Uterus (tissue), 4 donors: ENCODE data around the gene PPM1H. TPM values are rescaled to one million over a fixed set of nuclear protein-coding genes. Genes with fewer than 3 reads are reported as not detected.

ENCODE experiments used
- DNase-seq, 2 donors: peaks; one replicate each; pipeline ENCODE4 v3.0.0-alpha.2; 2019 to 2020
- H3K27ac ChIP-seq, 2 donors: fragments of 200-600 bp; sonication (generic); 1 replicate in 1 of 2; 2 replicates in 1 of 2; pipeline ENCODE4 v1.5.1; 2016 to 2018
- H3K27me3 ChIP-seq, 2 donors: fragments of 200-600 bp; sonication (generic); one replicate each; pipeline ENCODE4 v1.5.1; 2018 to 2019; ENCODE audit warnings: control low read depth in 1 of 2
- H3K36me3 ChIP-seq, 2 donors: fragments of 200-600 bp; sonication (generic); one replicate each; pipeline ENCODE4 v1.5.1; 2019; ENCODE audit warnings: control low read depth in 1 of 2
- H3K4me1 ChIP-seq, 2 donors: fragments of 200-600 bp; sonication (generic); one replicate each; pipeline ENCODE4 v1.5.1; 2018 to 2019; ENCODE audit warnings: control low read depth in 1 of 2
- H3K4me3 ChIP-seq, 2 donors: fragments of 200-600 bp; sonication (generic); 1 replicate in 1 of 2; 2 replicates in 1 of 2; pipeline ENCODE4 v1.5.1; 2018 to 2019; ENCODE audit warnings: mild to moderate bottlenecking in 1 of 2
- H3K9me3 ChIP-seq, 2 donors: fragments of 200-600 bp; sonication (generic); one replicate each; pipeline ENCODE4 v1.5.1; 2019; ENCODE audit warnings: control low read depth in 1 of 2
- CTCF ChIP-seq, 4 experiments: fragments of 200-600 bp in 2 of 4; fragments of 450-650 bp in 2 of 4; sonication (generic) in 2 of 4; IDR thresholded peaks; one replicate each; pipeline ENCODE4 v1.5.1; 2016 to 2019; ENCODE audit warnings: antibody characterized with exemption in 4 of 4, mild to moderate bottlenecking in 2 of 4, moderate library complexity in 1 of 4
- POLR2A ChIP-seq, 2 donors: fragments of 450-650 bp; IDR thresholded peaks; one replicate each; pipeline ENCODE4 v1.6.1; 2016; ENCODE audit warnings: antibody characterized with exemption in 2 of 2, mild to moderate bottlenecking in 1 of 2, moderate library complexity in 1 of 2
- intact Hi-C: fragments of 100-400 bp; cut with DNase I; formaldehyde crosslinking; loops from one replicate; pipeline ENCODE4 v1.15.1; 2023; ENCODE audit warnings: low total_unique reads
- total RNA-seq, 4 donors: library from RNA; depleted of rRNA in 3 of 4; stranded (reverse); fragments of >200 nt in 3 of 4; gene quantifications; one replicate each; pipeline versions ENCODE4 v1.1.0 to v1.2.4, GENCODE V29; 2014 to 2023
- donor health status: DM: yes; HTN: yes; CAD: no.

The PPM1H gene
- total RNA-seq, 4 donors from 2014 or later = 2.0 to 24.1 (median 6.6) TPM

DNA sequence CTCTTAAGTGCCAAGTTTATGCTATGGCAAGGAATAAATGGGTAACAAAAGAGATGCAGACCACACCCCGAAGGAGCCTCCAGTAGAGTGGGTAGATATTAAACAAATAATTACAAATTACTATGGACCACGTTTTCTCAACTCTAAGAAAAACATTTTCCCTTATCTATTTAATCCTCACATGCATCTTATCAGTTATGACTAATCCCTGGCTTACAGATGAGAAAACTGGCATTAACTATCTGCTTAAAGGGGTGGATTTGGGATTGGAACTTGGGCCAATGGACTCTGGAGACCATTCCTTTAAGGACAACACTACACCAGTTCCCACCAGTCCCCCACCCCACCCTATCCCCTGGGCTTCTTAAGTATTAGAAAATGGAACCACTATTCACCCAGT lies 26.3 kb downstream of the PPM1H start:
- H3K4me3 ChIP-seq = no peak overlapping the region
- H3K27me3 ChIP-seq = no peaks in the 10 kb centered on the region
- no peaks in the 10 kb centered on the region for H3K9me3 ChIP-seq
- no peaks in the 10 kb centered on the region for H3K4me1 ChIP-seq
- no peak overlapping the region for H3K27ac ChIP-seq
- no peak for DNase-seq
- H3K36me3 ChIP-seq = no peaks in the 10 kb centered on the region
- intact Hi-C loops = no loop called here
- TF ChIP-seq POLR2A (IDR thresholded peaks at IDR 0.05) (no peak), CTCF (IDR thresholded peaks at IDR 0.05) (no peak)

- no peak for DNase-seq
- H3K9me3 ChIP-seq = no peaks in the 10 kb centered on the region
- no peak overlapping the region for H3K27ac ChIP-seq
- H3K4me1 ChIP-seq = no peaks in the 10 kb centered on the region
- H3K4me3 ChIP-seq = no peak overlapping the region
- H3K36me3 ChIP-seq = no peaks in the 10 kb centered on the region
- intact Hi-C loops = no loop called here
- TF ChIP-seq POLR2A (IDR thresholded peaks at IDR 0.05) (no peak), CTCF (IDR thresholded peaks at IDR 0.05) (no peak)
- no peaks in the 10 kb centered on the region for H3K27me3 ChIP-seq
These were observed 27.4 kb downstream of the PPM1H start for GRCh38 chr12:62907561-62907960.

GRCh38 chr12:62907078-62907477 lies 27.9 kb downstream of the PPM1H start:
- TF ChIP-seq POLR2A (IDR thresholded peaks at IDR 0.05) = no peak
- TF ChIP-seq CTCF (IDR thresholded peaks at IDR 0.05) = no peak
- Histone ChIP-seq H3K27ac (no peak overlapping the region), H3K4me3 (no peak overlapping the region), H3K9me3 (no peaks in the 10 kb centered on the region), H3K27me3 (no peaks in the 10 kb centered on the region), H3K4me1 (no peaks in the 10 kb centered on the region), H3K36me3 (no peaks in the 10 kb centered on the region)
- DNase-seq = no peak
- intact Hi-C loops = no loop called here

GRCh38 chr12:62903151-62903550 lies 31.8 kb downstream of the PPM1H start:
- H3K4me3 ChIP-seq = no peak overlapping the region
- DNase-seq = no peak
- TF ChIP-seq POLR2A (IDR thresholded peaks at IDR 0.05) (no peak), CTCF (IDR thresholded peaks at IDR 0.05) (no peak)
- H3K27me3 ChIP-seq = no peaks in the 10 kb centered on the region
- H3K27ac ChIP-seq = no peak overlapping the region
- H3K36me3 ChIP-seq = no peaks in the 10 kb centered on the region
- H3K4me1 ChIP-seq = no peaks in the 10 kb centered on the region
- H3K9me3 ChIP-seq = no peaks in the 10 kb centered on the region
- intact Hi-C loops = no loop called here

- no peak overlapping the region for H3K4me3 ChIP-seq
- H3K27ac ChIP-seq = no peak overlapping the region
- no peaks in the 10 kb centered on the region for H3K9me3 ChIP-seq
- no peaks in the 10 kb centered on the region for H3K4me1 ChIP-seq
- intact Hi-C loops = no loop called here
- no peak for TF ChIP-seq CTCF (IDR thresholded peaks at IDR 0.05)
- TF ChIP-seq POLR2A (IDR thresholded peaks at IDR 0.05) = no peak
- H3K36me3 ChIP-seq = no peaks in the 10 kb centered on the region
- no peaks in the 10 kb centered on the region for H3K27me3 ChIP-seq
- no peak for DNase-seq
These were observed 34.2 kb downstream of the PPM1H start for GRCh38 chr12:62900686-62901272.
